ENCODE measurements around the gene STK36. TPM values are rescaled to one million over a fixed set of nuclear protein-coding genes. Genes with fewer than 3 reads are reported as not detected.

Gene STK36
- polyA plus RNA-seq (ENCODE audit: insufficient read length) = 28.0 TPM

GRCh38 chr2:218671654-218672566, at the start of gene STK36, which contains the start of gene RNF25:
Gene STK36 (plus strand): TSS chr2:218672086. CDS start chr2:218672830, 744 bp downstream.
Gene RNF25 (minus strand): TSS chr2:218672002. CDS start chr2:218671970, 32 bp downstream.
- DNase-seq = peak; percentile 90

GRCh38 chr2:218622606-218623365, 49.1 kb upstream of the STK36 start:
- DNase-seq = no peak

- no peak for DNase-seq
These were observed 48.5 kb upstream of the STK36 start for GRCh38 chr2:218623366-218623705.

GRCh38 chr2:218626369-218626768, 45.5 kb upstream of the STK36 start:
- DNase-seq = no peak

GRCh38 chr2:218627939-218628338, 43.9 kb upstream of the STK36 start:
- no peak for DNase-seq

- no peak for DNase-seq
These were observed 40.0 kb upstream of the STK36 start for GRCh38 chr2:218631837-218632236.

GRCh38 chr2:218635719-218636118, 36.2 kb upstream of the STK36 start:
- DNase-seq = no peak

- no peak for DNase-seq
These were observed 33.5 kb upstream of the STK36 start for GRCh38 chr2:218638372-218638771.

- no peak for DNase-seq
These were observed 29.7 kb upstream of the STK36 start for GRCh38 chr2:218642121-218642656.

- DNase-seq = no peak
These were observed 29.1 kb upstream of the STK36 start for GRCh38 chr2:218642786-218643185.

- DNase-seq = no peak
These were observed 28.1 kb upstream of the STK36 start for GRCh38 chr2:218643751-218644310.

- no peak for DNase-seq
These were observed 27.2 kb upstream of the STK36 start for GRCh38 chr2:218644721-218645120.

- no peak for DNase-seq
These were observed 26.8 kb upstream of the STK36 start for GRCh38 chr2:218645126-218645525.

GRCh38 chr2:218648088-218648786, 23.6 kb upstream of the STK36 start:
- DNase-seq = peak; percentile 26

- no peak for DNase-seq
These were observed 23.1 kb upstream of the STK36 start for GRCh38 chr2:218648787-218649100.

- no peak for DNase-seq
These were observed 16.1 kb upstream of the STK36 start for GRCh38 chr2:218655751-218656150.

- peak; percentile 12 for DNase-seq
These were observed 13.1 kb upstream of the STK36 start for GRCh38 chr2:218658671-218659257.

GRCh38 chr2:218659258-218659987, 12.5 kb upstream of the STK36 start, which contains the start of the genes BCS1L and ZNF142:
Gene BCS1L (plus strand): TSS chr2:218659683. CDS start chr2:218660988, 1,305 bp downstream.
Gene ZNF142 (minus strand): TSS chr2:218659623. CDS start chr2:218656429, 3,194 bp downstream.
- DNase-seq = peak; percentile 88

- DNase-seq = peak; percentile 8
These were observed 11.9 kb upstream of the STK36 start for GRCh38 chr2:218659988-218660358.

- no peak for DNase-seq
These were observed 9.5 kb upstream of the STK36 start for GRCh38 chr2:218662377-218662776.

GRCh38 chr2:218662827-218663226, 9.1 kb upstream of the STK36 start:
- DNase-seq = no peak

Data from hindlimb muscle (tissue), 1 donor.